SK-N-SH treated with all-trans-retinoic acid at 6 μM for 48 hours (cell line): ENCODE results near the gene UQCRC2.

ENCODE experiments used
- ATAC-seq: fragments of 200-7000 bp; cut with Tn5 transposase; 3 replicates; pipeline ENCODE4 v1.9.1; 2020; ENCODE audit warnings: mild to moderate bottlenecking, moderate library complexity
- ARNTL ChIP-seq: fragments of 450-650 bp; formaldehyde crosslinking; IDR thresholded peaks from 2 replicates; pipeline ENCODE4 v1.5.0; 2020; ENCODE audit warnings: low read depth, mild to moderate bottlenecking, moderate library complexity, borderline replicate concordance
- BACH2 ChIP-seq: fragments of 250-450 bp; sonication (Bioruptor Pico); IDR thresholded peaks from 2 replicates; pipeline ENCODE4 v1.9.0; 2021; ENCODE audit warnings: mild to moderate bottlenecking, borderline replicate concordance
- CREB5 ChIP-seq: fragments of 250-450 bp; sonication (Bioruptor Pico); IDR thresholded peaks from 2 replicates; pipeline ENCODE4 v1.5.1; 2020; ENCODE audit warnings: low read depth, mild to moderate bottlenecking, moderate library complexity
- CSDC2 ChIP-seq: fragments of 250-450 bp; sonication (Bioruptor Pico); IDR thresholded peaks from 2 replicates; pipeline ENCODE4 v1.5.0; 2020; ENCODE audit warnings: mild to moderate bottlenecking, moderate library complexity
- ESRRG ChIP-seq: fragments of 250-450 bp; sonication (Bioruptor Pico); IDR thresholded peaks from 2 replicates; pipeline ENCODE4 v1.6.1; 2021; ENCODE audit warnings: mild to moderate bottlenecking
- ISL1 ChIP-seq: fragments of 250-450 bp; sonication (Bioruptor Pico); IDR thresholded peaks from 2 replicates; pipeline ENCODE4 v2.1.2; 2022; ENCODE audit warnings: mild to moderate bottlenecking, moderate library complexity
- OSR1 ChIP-seq: fragments of 250-450 bp; sonication (Bioruptor Pico); IDR thresholded peaks from 2 replicates; pipeline ENCODE4 v1.8.0; 2022; ENCODE audit warnings: moderate library complexity, mild to moderate bottlenecking, inconsistent platforms
- PATZ1 ChIP-seq: fragments of 250-450 bp; sonication (Bioruptor Pico); IDR thresholded peaks from 2 replicates; pipeline ENCODE4 v1.8.0; 2020; ENCODE audit warnings: mild to moderate bottlenecking, moderate library complexity, borderline replicate concordance
- POU6F1 ChIP-seq: fragments of 250-450 bp; sonication (Bioruptor Pico); IDR thresholded peaks from 2 replicates; pipeline ENCODE4 v1.8.0; 2021; ENCODE audit warnings: low read depth, mild to moderate bottlenecking, moderate library complexity, borderline replicate concordance
- SNAI2 ChIP-seq: fragments of 250-450 bp; sonication (Bioruptor Pico); IDR thresholded peaks from 2 replicates; pipeline ENCODE4 v1.5.0; 2020; ENCODE audit warnings: mild to moderate bottlenecking, moderate library complexity
- TCF4 ChIP-seq: fragments of 250-450 bp; sonication (Bioruptor Pico); IDR thresholded peaks from 2 replicates; pipeline ENCODE4 v1.8.0; 2021; ENCODE audit warnings: mild to moderate bottlenecking, moderate library complexity, borderline replicate concordance
- TOX ChIP-seq: fragments of 250-450 bp; sonication (Bioruptor Pico); IDR thresholded peaks from 2 replicates; pipeline ENCODE4 v1.8.0; 2021; ENCODE audit warnings: mild to moderate bottlenecking, moderate library complexity, borderline replicate concordance
- TSHZ2 ChIP-seq: fragments of 250-450 bp; sonication (Bioruptor Pico); IDR thresholded peaks from 2 replicates; pipeline ENCODE4 v1.5.0; 2020; ENCODE audit warnings: mild to moderate bottlenecking, moderate library complexity
- ZC3H10 ChIP-seq: fragments of 250-450 bp; sonication (Bioruptor Pico); IDR thresholded peaks from 2 replicates; pipeline ENCODE4 v1.5.1; 2021; ENCODE audit warnings: mild to moderate bottlenecking, moderate library complexity
- ZFP30 ChIP-seq: fragments of 450-650 bp; formaldehyde crosslinking; IDR thresholded peaks from 2 replicates; pipeline ENCODE4 v1.5.0; 2022; ENCODE audit warnings: mild to moderate bottlenecking, moderate library complexity
- ZNF565 ChIP-seq: fragments of 450-650 bp; formaldehyde crosslinking; conservative IDR thresholded peaks from 2 replicates; pipeline ENCODE4 v1.5.0; 2020; ENCODE audit warnings: low read depth, mild to moderate bottlenecking, moderate library complexity
- ZNF70 ChIP-seq: fragments of 450-650 bp; formaldehyde crosslinking; IDR thresholded peaks from 2 replicates; pipeline ENCODE4 v1.5.0; 2020; ENCODE audit warnings: mild to moderate bottlenecking, moderate library complexity
- ZNF8 ChIP-seq: fragments of 450-650 bp; formaldehyde crosslinking; IDR thresholded peaks from 2 replicates; pipeline ENCODE4 v1.5.0; 2020; ENCODE audit warnings: mild to moderate bottlenecking, moderate library complexity

The UQCRC2 gene

GRCh38 chr16:21991621-21992020 lies 38.5 kb downstream of the UQCRC2 start:
- TF ChIP-seq ZNF565 (no peak), ESRRG (CRISPR knock-in tag) (no peak), ZNF8 (CRISPR knock-in tag) (no peak), PATZ1 (CRISPR knock-in tag) (no peak), SNAI2 (CRISPR knock-in tag) (no peak), ZC3H10 (CRISPR knock-in tag) (no peak), ZFP30 (no peak)
- no peak for ATAC-seq

GRCh38 chr16:21994856-21995465 lies 41.8 kb downstream of the UQCRC2 start:
- no peak for TF ChIP-seq ZFP30
- no peak for TF ChIP-seq OSR1 (CRISPR knock-in tag)
- TF ChIP-seq ESRRG (CRISPR knock-in tag) = no peak
- no peak for TF ChIP-seq ARNTL (CRISPR knock-in tag)
- no peak for TF ChIP-seq TCF4 (CRISPR knock-in tag)
- ATAC-seq = no peak

- ATAC-seq = no peak
- TF ChIP-seq PATZ1 (CRISPR knock-in tag) (no peak), BACH2 (CRISPR knock-in tag) (no peak), POU6F1 (CRISPR knock-in tag) (no peak), ZNF565 (no peak), CREB5 (no peak), SNAI2 (CRISPR knock-in tag) (no peak), ZNF70 (CRISPR knock-in tag) (no peak), ARNTL (CRISPR knock-in tag) (no peak), TSHZ2 (no peak), ZFP30 (no peak), ISL1 (CRISPR knock-in tag) (no peak), TOX (CRISPR knock-in tag) (no peak), CSDC2 (CRISPR knock-in tag) (no peak)
- TF ChIP-seq, all 23 proteins: peak for 0
These were observed 43.9 kb downstream of the UQCRC2 start for GRCh38 chr16:21996923-21997696.
